H9 (cell line): ENCODE results near the gene METTL22. TPM values are rescaled to one million over a fixed set of nuclear protein-coding genes. Genes with fewer than 3 reads are reported as not detected.

Experiments used
- DNase-seq: peaks from one replicate; pipeline ENCODE4 v3.0.0-alpha.2; 2017
- H2AFZ ChIP-seq: one replicate; pipeline ENCODE4 v1.6.1; 2013; ENCODE audit warnings: mild to moderate bottlenecking, low read length, control low read depth, moderate library complexity
- H2AK5ac ChIP-seq: 2 replicates; pipeline ENCODE4 v1.6.1; 2013; ENCODE audit warnings: low read length, control low read depth, mixed read lengths; ENCODE audit not compliant: insufficient read length
- H2BK120ac ChIP-seq: one replicate; pipeline ENCODE4 v1.6.1; 2013; ENCODE audit warnings: low read depth, mild to moderate bottlenecking, low read length, control low read depth, inconsistent platforms; ENCODE audit not compliant: poor library complexity, severe bottlenecking
- H2BK12ac ChIP-seq: 2 replicates; pipeline ENCODE4 v1.6.1; 2013; ENCODE audit warnings: low read length, control low read depth, mixed read lengths, low read depth; ENCODE audit not compliant: insufficient read length
- H2BK15ac ChIP-seq: 2 replicates; pipeline ENCODE4 v1.6.1; 2013; ENCODE audit warnings: low read depth, low read length, control low read depth
- H2BK20ac ChIP-seq: one replicate; pipeline ENCODE4 v1.6.1; 2013; ENCODE audit warnings: low read depth, mild to moderate bottlenecking, low read length, control low read depth, inconsistent platforms; ENCODE audit not compliant: poor library complexity, severe bottlenecking
- H2BK5ac ChIP-seq: 2 replicates; pipeline ENCODE4 v1.6.1; 2013; ENCODE audit warnings: low read length, control low read depth, mixed read lengths; ENCODE audit not compliant: insufficient read length
- H3K14ac ChIP-seq: 2 replicates; pipeline ENCODE4 v1.6.1; 2013; ENCODE audit warnings: low read length, control low read depth; ENCODE audit not compliant: insufficient read depth
- H3K18ac ChIP-seq: 2 replicates; pipeline ENCODE4 v1.6.1; 2013; ENCODE audit warnings: low read depth, mild to moderate bottlenecking, mixed read lengths, low read length, control low read depth; ENCODE audit not compliant: insufficient read length
- H3K23ac ChIP-seq: 2 replicates; pipeline ENCODE4 v1.6.1; 2013; ENCODE audit warnings: low read length, control low read depth, mixed read lengths, low read depth; ENCODE audit not compliant: insufficient read length
- H3K23me2 ChIP-seq: 2 replicates; pipeline ENCODE4 v1.6.1; 2013; ENCODE audit warnings: low read depth, mild to moderate bottlenecking, mixed read lengths, low read length, control low read depth; ENCODE audit not compliant: insufficient read length, poor library complexity, severe bottlenecking
- H3K27ac ChIP-seq: 2 replicates; pipeline ENCODE4 v1.5.1; 2013; ENCODE audit warnings: low read length, control low read depth, mixed read lengths, low read depth; ENCODE audit not compliant: insufficient read length
- H3K27me3 ChIP-seq: 2 replicates; pipeline ENCODE4 v1.6.1; 2013; ENCODE audit warnings: low read length, control low read depth, inconsistent platforms; ENCODE audit not compliant: insufficient read depth
- H3K4ac ChIP-seq: 2 replicates; pipeline ENCODE4 v1.6.1; 2013; ENCODE audit warnings: low read depth, mild to moderate bottlenecking, control low read depth, inconsistent platforms, low read length, moderate library complexity
- H3K4me1 ChIP-seq: 2 replicates; pipeline ENCODE4 v1.6.1; 2013; ENCODE audit warnings: low read length, control low read depth, inconsistent platforms; ENCODE audit not compliant: insufficient read depth
- H3K4me2 ChIP-seq: 2 replicates; pipeline ENCODE4 v1.6.1; 2013; ENCODE audit warnings: low read length, control low read depth, mixed read lengths; ENCODE audit not compliant: insufficient read length, insufficient read depth
- H3K56ac ChIP-seq: 2 replicates; pipeline ENCODE4 v1.6.1; 2013; ENCODE audit warnings: low read depth, mild to moderate bottlenecking, mixed read lengths, low read length, control low read depth; ENCODE audit not compliant: insufficient read length
- H3K79me1 ChIP-seq: 2 replicates; pipeline ENCODE4 v1.6.1; 2013; ENCODE audit warnings: low read depth, mild to moderate bottlenecking, moderate library complexity, low read length, control low read depth, inconsistent platforms; ENCODE audit not compliant: insufficient read depth, poor library complexity, severe bottlenecking
- H3K79me2 ChIP-seq: 2 replicates; pipeline ENCODE4 v1.6.1; 2013; ENCODE audit warnings: low read length, control low read depth, inconsistent platforms; ENCODE audit not compliant: insufficient read depth
- H3K9ac ChIP-seq: 2 replicates; pipeline ENCODE4 v1.6.1; 2013; ENCODE audit warnings: low read length, control low read depth, mixed read lengths; ENCODE audit not compliant: insufficient read length; ENCODE audit errors: extremely low read depth
- H3K9me3 ChIP-seq: one replicate; pipeline ENCODE4 v1.6.1; 2013; ENCODE audit warnings: low read depth, low read length, inconsistent platforms; ENCODE audit not compliant: control insufficient read depth
- H3T11ph ChIP-seq: one replicate; pipeline ENCODE4 v1.6.1; 2013; ENCODE audit warnings: mild to moderate bottlenecking, low read length, control low read depth, inconsistent platforms
- H4K20me1 ChIP-seq: one replicate; pipeline ENCODE4 v1.6.1; 2013; ENCODE audit not compliant: control insufficient read depth, insufficient read length, insufficient read depth
- H4K5ac ChIP-seq: 2 replicates; pipeline ENCODE4 v1.6.1; 2013; ENCODE audit warnings: low read depth, mild to moderate bottlenecking, mixed read lengths, low read length, control low read depth; ENCODE audit not compliant: insufficient read length
- H4K8ac ChIP-seq: replicated peaks from 2 replicates; pipeline ENCODE4 v1.6.1; 2013; ENCODE audit warnings: low read length, control low read depth, mixed read lengths, low read depth; ENCODE audit not compliant: insufficient read length
- H4K91ac ChIP-seq: 2 replicates; pipeline ENCODE4 v1.6.1; 2013; ENCODE audit warnings: low read depth, mild to moderate bottlenecking, moderate library complexity, mixed read lengths, low read length, control low read depth; ENCODE audit not compliant: insufficient read length
- H3K27ac Mint-ChIP-seq, 3 experiments: 2 replicates in 2 of 3; 3 replicates in 1 of 3; pipeline ENCODE4 v1.8.0; 2020 to 2021; ENCODE audit warnings: mixed read lengths in 3 of 3, mild to moderate bottlenecking in 1 of 3, moderate library complexity in 1 of 3
- H3K27me3 Mint-ChIP-seq: 2 replicates; pipeline ENCODE4 v1.8.0; 2021; ENCODE audit warnings: low read depth, mild to moderate bottlenecking, moderate library complexity, mixed read lengths
- H3K36me3 Mint-ChIP-seq, 3 experiments: 2 replicates in 2 of 3; 3 replicates in 1 of 3; pipeline ENCODE4 v1.8.0; 2020 to 2021; ENCODE audit warnings: low read depth in 3 of 3, mixed read lengths in 3 of 3; ENCODE audit not compliant: insufficient read depth in 1 of 3
- H3K4me1 Mint-ChIP-seq, 2 experiments: 2 replicates each; pipeline ENCODE4 v1.8.0; 2020; ENCODE audit warnings: mixed read lengths in 2 of 2
- H3K4me3 Mint-ChIP-seq, 2 experiments: 2 replicates in 1 of 2; 3 replicates in 1 of 2; pipeline ENCODE4 v1.8.0; 2020 to 2021; ENCODE audit warnings: mild to moderate bottlenecking in 2 of 2, mixed read lengths in 2 of 2, moderate library complexity in 1 of 2
- H3K9me3 Mint-ChIP-seq, 2 experiments: 2 replicates in 1 of 2; 3 replicates in 1 of 2; pipeline ENCODE4 v1.8.0; 2020; ENCODE audit warnings: mild to moderate bottlenecking in 2 of 2, mixed read lengths in 2 of 2, moderate library complexity in 1 of 2
- WGBS: extraction: QIAGEN DNeasy Blood & Tissue Kit; methylation state at CpG from one replicate; pipeline ENCODE4 v1.1.7; 2013; ENCODE audit warnings: missing lambda C conversion rate, low lambda C conversion rate, mixed read lengths; ENCODE audit not compliant: insufficient read length; ENCODE audit errors: extremely low coverage; 5-methylcytosine and 5-hydroxymethylcytosine counted together
- total RNA-seq: library from RNA; stranded (reverse); gene quantifications from 2 replicates; pipeline ENCODE4 v1.2.1, GENCODE V29; 2021
- TF ChIP-seq, protein P1 (sequence below): fragments of 200-600 bp; sonication (generic); conservative IDR thresholded peaks from 3 replicates; pipeline ENCODE4 v1.8.0; 2021; ENCODE audit warnings: antibody characterized with exemption, mild to moderate bottlenecking

The METTL22 gene
- total RNA-seq, 1 experiment from 2014 or later: 51.9 TPM

- peaks cover 23% of the 10 kb centered on the region; the same call in 1 of the 2 replicates for H3K27me3 ChIP-seq
- H3K4me3 Mint-ChIP-seq: no peak overlapping the region
Measured at GRCh38 chr16:8591451-8591850, 30.0 kb upstream of the METTL22 start.

More at GRCh38 chr16:8591451-8591850, 30.0 kb upstream of the METTL22 start:
- no peaks in the 10 kb centered on the region for H3K9me3 ChIP-seq
- no peak overlapping the region for H2AK5ac ChIP-seq
- no peak overlapping the region for H3K23ac ChIP-seq
- H2BK20ac ChIP-seq: no peak overlapping the region
- no peak overlapping the region for H4K5ac ChIP-seq
- Mint-ChIP-seq H3K4me1 (peaks cover 11 to 12% of the 10 kb centered on the region in 2 experiments), H3K27me3 (peaks cover 19% of the 10 kb centered on the region), H3K9me3 (peaks cover 4 to 5% of the 10 kb centered on the region in 2 experiments; a peak in 4 of 5 replicates), H3K27ac (no peak overlapping the region), H3K36me3 (no peaks in the 10 kb centered on the region)
- no peak overlapping the region for H2BK12ac ChIP-seq
- no peak overlapping the region for H3T11ph ChIP-seq
- H4K91ac ChIP-seq: no peak overlapping the region
- no peaks in the 10 kb centered on the region for H4K20me1 ChIP-seq
- H3K27ac ChIP-seq: no peak overlapping the region
- H3K14ac ChIP-seq: no peak overlapping the region
- no peak overlapping the region for H3K4ac ChIP-seq
- no peak overlapping the region for H4K8ac ChIP-seq
- no peak overlapping the region for H3K18ac ChIP-seq
- TF ChIP-seq, protein P1, sequence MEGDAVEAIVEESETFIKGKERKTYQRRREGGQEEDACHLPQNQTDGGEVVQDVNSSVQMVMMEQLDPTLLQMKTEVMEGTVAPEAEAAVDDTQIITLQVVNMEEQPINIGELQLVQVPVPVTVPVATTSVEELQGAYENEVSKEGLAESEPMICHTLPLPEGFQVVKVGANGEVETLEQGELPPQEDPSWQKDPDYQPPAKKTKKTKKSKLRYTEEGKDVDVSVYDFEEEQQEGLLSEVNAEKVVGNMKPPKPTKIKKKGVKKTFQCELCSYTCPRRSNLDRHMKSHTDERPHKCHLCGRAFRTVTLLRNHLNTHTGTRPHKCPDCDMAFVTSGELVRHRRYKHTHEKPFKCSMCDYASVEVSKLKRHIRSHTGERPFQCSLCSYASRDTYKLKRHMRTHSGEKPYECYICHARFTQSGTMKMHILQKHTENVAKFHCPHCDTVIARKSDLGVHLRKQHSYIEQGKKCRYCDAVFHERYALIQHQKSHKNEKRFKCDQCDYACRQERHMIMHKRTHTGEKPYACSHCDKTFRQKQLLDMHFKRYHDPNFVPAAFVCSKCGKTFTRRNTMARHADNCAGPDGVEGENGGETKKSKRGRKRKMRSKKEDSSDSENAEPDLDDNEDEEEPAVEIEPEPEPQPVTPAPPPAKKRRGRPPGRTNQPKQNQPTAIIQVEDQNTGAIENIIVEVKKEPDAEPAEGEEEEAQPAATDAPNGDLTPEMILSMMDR: no peak
- H3K4me2 ChIP-seq: no peak overlapping the region
- H2BK15ac ChIP-seq: no peak overlapping the region
- peaks cover 16% of the 10 kb centered on the region for H3K23me2 ChIP-seq
- H3K79me2 ChIP-seq: no peaks in the 10 kb centered on the region
- H2AFZ ChIP-seq: no peak overlapping the region
- no peak for DNase-seq
- H3K56ac ChIP-seq: no peak overlapping the region
- 100% methylated on average over 1 of the region's 3 CpGs for WGBS
- H2BK120ac ChIP-seq: no peak overlapping the region
- H3K9ac ChIP-seq: no peak overlapping the region
- H3K4me1 ChIP-seq: no peaks in the 10 kb centered on the region
- no peaks in the 10 kb centered on the region for H3K79me1 ChIP-seq
- H2BK5ac ChIP-seq: no peak overlapping the region
